ENCODE results near the gene UROC1.
"Not testable (repeated sequence)": the region's sequence is repeated elsewhere in the genome, so short reads cannot be mapped to it uniquely, and the experiment has no call there.

UROC1 gene

GRCh38 chr3:126535636-126536035, 18.1 kb upstream of the UROC1 start:
- no peak for FAIRE-seq
- no peak for TF ChIP-seq POLR2A (IDR thresholded peaks at IDR 0.05; ENCODE audit: low read depth, low read length)
- TF ChIP-seq PAX5 (IDR thresholded peaks at IDR 0.05; ENCODE audit: insufficient read depth, low read length, severe bottlenecking) = no peak
- TF ChIP-seq TAF1 (IDR thresholded peaks at IDR 0.05; ENCODE audit: low read depth, low read length) = no peak
- TF ChIP-seq SPI1 (IDR thresholded peaks at IDR 0.05; ENCODE audit: low read depth, low read length) = no peak
- TF ChIP-seq POLR2AphosphoS5 (IDR thresholded peaks at IDR 0.05; ENCODE audit: low read depth, low read length) = no peak
- TF ChIP-seq POU2F2 (IDR thresholded peaks at IDR 0.05; ENCODE audit: low read depth, low read length) = no peak
- no peak for DNase-seq (ENCODE audit: insufficient read length, low spot score)

GRCh38 chr3:126534716-126535115, 17.1 kb upstream of the UROC1 start:
- peak; percentile 52 for FAIRE-seq
- DNase-seq (ENCODE audit: insufficient read length, low spot score) = not testable (repeated sequence)

GRCh38 chr3:126533506-126533905, 15.9 kb upstream of the UROC1 start:
- TF ChIP-seq TAF1 (IDR thresholded peaks at IDR 0.05; ENCODE audit: low read depth, low read length) (no peak), POU2F2 (IDR thresholded peaks at IDR 0.05; ENCODE audit: low read depth, low read length) (no peak), POLR2AphosphoS5 (IDR thresholded peaks at IDR 0.05; ENCODE audit: low read depth, low read length) (no peak)
- DNase-seq (ENCODE audit: insufficient read length, low spot score) = no peak
- FAIRE-seq = no peak

- no peak for TF ChIP-seq PAX5 (IDR thresholded peaks at IDR 0.05; ENCODE audit: insufficient read depth, low read length, severe bottlenecking)
- no peak for TF ChIP-seq SPI1 (IDR thresholded peaks at IDR 0.05; ENCODE audit: low read depth, low read length)
- no peak for TF ChIP-seq POU2F2 (IDR thresholded peaks at IDR 0.05; ENCODE audit: low read depth, low read length)
- no peak for TF ChIP-seq TAF1 (IDR thresholded peaks at IDR 0.05; ENCODE audit: low read depth, low read length)
- no peak for TF ChIP-seq POLR2AphosphoS5 (IDR thresholded peaks at IDR 0.05; ENCODE audit: low read depth, low read length)
- TF ChIP-seq POLR2A (IDR thresholded peaks at IDR 0.05; ENCODE audit: low read depth, low read length) = no peak
- DNase-seq (ENCODE audit: insufficient read length, low spot score) (no peak), FAIRE-seq (no peak)
Observed at GRCh38 chr3:126531051-126531330, 13.4 kb upstream of the UROC1 start.

GRCh38 chr3:126530171-126531050, 12.8 kb upstream of the UROC1 start:
- TF ChIP-seq TAF1 (IDR thresholded peaks at IDR 0.05; ENCODE audit: low read depth, low read length) (no peak), POLR2A (IDR thresholded peaks at IDR 0.05; ENCODE audit: low read depth, low read length) (no peak), POLR2AphosphoS5 (IDR thresholded peaks at IDR 0.05; ENCODE audit: low read depth, low read length) (no peak)
- FAIRE-seq (peak; percentile 40), DNase-seq (ENCODE audit: insufficient read length, low spot score) (no peak)

GRCh38 chr3:126529585-126530170, 12.1 kb upstream of the UROC1 start:
- FAIRE-seq (no peak), DNase-seq (ENCODE audit: insufficient read length, low spot score) (no peak)
- TF ChIP-seq POLR2AphosphoS5 (IDR thresholded peaks at IDR 0.05; ENCODE audit: low read depth, low read length) (no peak), TAF1 (IDR thresholded peaks at IDR 0.05; ENCODE audit: low read depth, low read length) (no peak), SPI1 (IDR thresholded peaks at IDR 0.05; ENCODE audit: low read depth, low read length) (no peak), POLR2A (IDR thresholded peaks at IDR 0.05; ENCODE audit: low read depth, low read length) (no peak), PAX5 (IDR thresholded peaks at IDR 0.05; ENCODE audit: insufficient read depth, low read length, severe bottlenecking) (no peak), POU2F2 (IDR thresholded peaks at IDR 0.05; ENCODE audit: low read depth, low read length) (no peak)

GRCh38 chr3:126528800-126529541, 11.4 kb upstream of the UROC1 start:
- TF ChIP-seq SPI1 (IDR thresholded peaks at IDR 0.05; ENCODE audit: low read depth, low read length) (no peak), POLR2AphosphoS5 (IDR thresholded peaks at IDR 0.05; ENCODE audit: low read depth, low read length) (no peak), TAF1 (IDR thresholded peaks at IDR 0.05; ENCODE audit: low read depth, low read length) (no peak), PAX5 (IDR thresholded peaks at IDR 0.05; ENCODE audit: insufficient read depth, low read length, severe bottlenecking) (no peak), POLR2A (IDR thresholded peaks at IDR 0.05; ENCODE audit: low read depth, low read length) (no peak), POU2F2 (IDR thresholded peaks at IDR 0.05; ENCODE audit: low read depth, low read length) (no peak)
- FAIRE-seq (no peak), DNase-seq (ENCODE audit: insufficient read length, low spot score) (no peak)

- FAIRE-seq (no peak), DNase-seq (ENCODE audit: insufficient read length, low spot score) (no peak)
- TF ChIP-seq POLR2A (IDR thresholded peaks at IDR 0.05; ENCODE audit: low read depth, low read length) = no peak
- TF ChIP-seq POLR2AphosphoS5 (IDR thresholded peaks at IDR 0.05; ENCODE audit: low read depth, low read length) = no peak
- TF ChIP-seq SPI1 (IDR thresholded peaks at IDR 0.05; ENCODE audit: low read depth, low read length) = no peak
- no peak for TF ChIP-seq TAF1 (IDR thresholded peaks at IDR 0.05; ENCODE audit: low read depth, low read length)
- TF ChIP-seq POU2F2 (IDR thresholded peaks at IDR 0.05; ENCODE audit: low read depth, low read length) = no peak
Observed at GRCh38 chr3:126528419-126528799, 10.8 kb upstream of the UROC1 start.

GRCh38 chr3:126527455-126528211, 10.1 kb upstream of the UROC1 start:
- TF ChIP-seq POU2F2 (IDR thresholded peaks at IDR 0.05; ENCODE audit: low read depth, low read length) (no peak), PAX5 (IDR thresholded peaks at IDR 0.05; ENCODE audit: insufficient read depth, low read length, severe bottlenecking) (no peak), SPI1 (IDR thresholded peaks at IDR 0.05; ENCODE audit: low read depth, low read length) (no peak), POLR2AphosphoS5 (IDR thresholded peaks at IDR 0.05; ENCODE audit: low read depth, low read length) (no peak), POLR2A (IDR thresholded peaks at IDR 0.05; ENCODE audit: low read depth, low read length) (no peak), TAF1 (IDR thresholded peaks at IDR 0.05; ENCODE audit: low read depth, low read length) (no peak)
- FAIRE-seq = no peak
- DNase-seq (ENCODE audit: insufficient read length, low spot score) = no peak

Measured in GM12891 (cell line).